H9 (cell line): Measurements from ENCODE around the gene SRGAP3. TPM values are rescaled to one million over a fixed set of nuclear protein-coding genes. Genes with fewer than 3 reads are reported as not detected.

ENCODE experiments used
- DNase-seq: peaks from one replicate; pipeline ENCODE4 v3.0.0-alpha.2; 2017
- H2AFZ ChIP-seq: one replicate; pipeline ENCODE4 v1.6.1; 2013; ENCODE audit warnings: mild to moderate bottlenecking, low read length, control low read depth, moderate library complexity
- H2AK5ac ChIP-seq: 2 replicates; pipeline ENCODE4 v1.6.1; 2013; ENCODE audit warnings: low read length, control low read depth, mixed read lengths; ENCODE audit not compliant: insufficient read length
- H2BK120ac ChIP-seq: one replicate; pipeline ENCODE4 v1.6.1; 2013; ENCODE audit warnings: low read depth, mild to moderate bottlenecking, low read length, control low read depth, inconsistent platforms; ENCODE audit not compliant: poor library complexity, severe bottlenecking
- H2BK12ac ChIP-seq: 2 replicates; pipeline ENCODE4 v1.6.1; 2013; ENCODE audit warnings: low read length, control low read depth, mixed read lengths, low read depth; ENCODE audit not compliant: insufficient read length
- H2BK15ac ChIP-seq: 2 replicates; pipeline ENCODE4 v1.6.1; 2013; ENCODE audit warnings: low read depth, low read length, control low read depth
- H2BK20ac ChIP-seq: one replicate; pipeline ENCODE4 v1.6.1; 2013; ENCODE audit warnings: low read depth, mild to moderate bottlenecking, low read length, control low read depth, inconsistent platforms; ENCODE audit not compliant: poor library complexity, severe bottlenecking
- H2BK5ac ChIP-seq: 2 replicates; pipeline ENCODE4 v1.6.1; 2013; ENCODE audit warnings: low read length, control low read depth, mixed read lengths; ENCODE audit not compliant: insufficient read length
- H3K14ac ChIP-seq: 2 replicates; pipeline ENCODE4 v1.6.1; 2013; ENCODE audit warnings: low read length, control low read depth; ENCODE audit not compliant: insufficient read depth
- H3K18ac ChIP-seq: 2 replicates; pipeline ENCODE4 v1.6.1; 2013; ENCODE audit warnings: low read depth, mild to moderate bottlenecking, mixed read lengths, low read length, control low read depth; ENCODE audit not compliant: insufficient read length
- H3K23ac ChIP-seq: 2 replicates; pipeline ENCODE4 v1.6.1; 2013; ENCODE audit warnings: low read length, control low read depth, mixed read lengths, low read depth; ENCODE audit not compliant: insufficient read length
- H3K23me2 ChIP-seq: 2 replicates; pipeline ENCODE4 v1.6.1; 2013; ENCODE audit warnings: low read depth, mild to moderate bottlenecking, mixed read lengths, low read length, control low read depth; ENCODE audit not compliant: insufficient read length, poor library complexity, severe bottlenecking
- H3K27ac ChIP-seq: 2 replicates; pipeline ENCODE4 v1.5.1; 2013; ENCODE audit warnings: low read length, control low read depth, mixed read lengths, low read depth; ENCODE audit not compliant: insufficient read length
- H3K27me3 ChIP-seq: 2 replicates; pipeline ENCODE4 v1.6.1; 2013; ENCODE audit warnings: low read length, control low read depth, inconsistent platforms; ENCODE audit not compliant: insufficient read depth
- H3K4ac ChIP-seq: 2 replicates; pipeline ENCODE4 v1.6.1; 2013; ENCODE audit warnings: low read depth, mild to moderate bottlenecking, control low read depth, inconsistent platforms, low read length, moderate library complexity
- H3K4me1 ChIP-seq: 2 replicates; pipeline ENCODE4 v1.6.1; 2013; ENCODE audit warnings: low read length, control low read depth, inconsistent platforms; ENCODE audit not compliant: insufficient read depth
- H3K4me2 ChIP-seq: 2 replicates; pipeline ENCODE4 v1.6.1; 2013; ENCODE audit warnings: low read length, control low read depth, mixed read lengths; ENCODE audit not compliant: insufficient read length, insufficient read depth
- H3K56ac ChIP-seq: 2 replicates; pipeline ENCODE4 v1.6.1; 2013; ENCODE audit warnings: low read depth, mild to moderate bottlenecking, mixed read lengths, low read length, control low read depth; ENCODE audit not compliant: insufficient read length
- H3K79me1 ChIP-seq: 2 replicates; pipeline ENCODE4 v1.6.1; 2013; ENCODE audit warnings: low read depth, mild to moderate bottlenecking, moderate library complexity, low read length, control low read depth, inconsistent platforms; ENCODE audit not compliant: insufficient read depth, poor library complexity, severe bottlenecking
- H3K79me2 ChIP-seq: 2 replicates; pipeline ENCODE4 v1.6.1; 2013; ENCODE audit warnings: low read length, control low read depth, inconsistent platforms; ENCODE audit not compliant: insufficient read depth
- H3K9ac ChIP-seq: 2 replicates; pipeline ENCODE4 v1.6.1; 2013; ENCODE audit warnings: low read length, control low read depth, mixed read lengths; ENCODE audit not compliant: insufficient read length; ENCODE audit errors: extremely low read depth
- H3K9me3 ChIP-seq: one replicate; pipeline ENCODE4 v1.6.1; 2013; ENCODE audit warnings: low read depth, low read length, inconsistent platforms; ENCODE audit not compliant: control insufficient read depth
- H3T11ph ChIP-seq: one replicate; pipeline ENCODE4 v1.6.1; 2013; ENCODE audit warnings: mild to moderate bottlenecking, low read length, control low read depth, inconsistent platforms
- H4K20me1 ChIP-seq: one replicate; pipeline ENCODE4 v1.6.1; 2013; ENCODE audit not compliant: control insufficient read depth, insufficient read length, insufficient read depth
- H4K5ac ChIP-seq: 2 replicates; pipeline ENCODE4 v1.6.1; 2013; ENCODE audit warnings: low read depth, mild to moderate bottlenecking, mixed read lengths, low read length, control low read depth; ENCODE audit not compliant: insufficient read length
- H4K8ac ChIP-seq: replicated peaks from 2 replicates; pipeline ENCODE4 v1.6.1; 2013; ENCODE audit warnings: low read length, control low read depth, mixed read lengths, low read depth; ENCODE audit not compliant: insufficient read length
- H4K91ac ChIP-seq: 2 replicates; pipeline ENCODE4 v1.6.1; 2013; ENCODE audit warnings: low read depth, mild to moderate bottlenecking, moderate library complexity, mixed read lengths, low read length, control low read depth; ENCODE audit not compliant: insufficient read length
- H3K27ac Mint-ChIP-seq, 3 experiments: 2 replicates in 2 of 3; 3 replicates in 1 of 3; pipeline ENCODE4 v1.8.0; 2020 to 2021; ENCODE audit warnings: mixed read lengths in 3 of 3, mild to moderate bottlenecking in 1 of 3, moderate library complexity in 1 of 3
- H3K27me3 Mint-ChIP-seq: 2 replicates; pipeline ENCODE4 v1.8.0; 2021; ENCODE audit warnings: low read depth, mild to moderate bottlenecking, moderate library complexity, mixed read lengths
- H3K36me3 Mint-ChIP-seq, 3 experiments: 2 replicates in 2 of 3; 3 replicates in 1 of 3; pipeline ENCODE4 v1.8.0; 2020 to 2021; ENCODE audit warnings: low read depth in 3 of 3, mixed read lengths in 3 of 3; ENCODE audit not compliant: insufficient read depth in 1 of 3
- H3K4me1 Mint-ChIP-seq, 2 experiments: 2 replicates each; pipeline ENCODE4 v1.8.0; 2020; ENCODE audit warnings: mixed read lengths in 2 of 2
- H3K4me3 Mint-ChIP-seq, 2 experiments: 2 replicates in 1 of 2; 3 replicates in 1 of 2; pipeline ENCODE4 v1.8.0; 2020 to 2021; ENCODE audit warnings: mild to moderate bottlenecking in 2 of 2, mixed read lengths in 2 of 2, moderate library complexity in 1 of 2
- H3K9me3 Mint-ChIP-seq, 2 experiments: 2 replicates in 1 of 2; 3 replicates in 1 of 2; pipeline ENCODE4 v1.8.0; 2020; ENCODE audit warnings: mild to moderate bottlenecking in 2 of 2, mixed read lengths in 2 of 2, moderate library complexity in 1 of 2
- CTCF ChIP-seq: fragments of 200-600 bp; sonication (generic); conservative IDR thresholded peaks from 3 replicates; pipeline ENCODE4 v1.8.0; 2021; ENCODE audit warnings: antibody characterized with exemption, mild to moderate bottlenecking
- WGBS: extraction: QIAGEN DNeasy Blood & Tissue Kit; methylation state at CpG from one replicate; pipeline ENCODE4 v1.1.7; 2013; ENCODE audit warnings: missing lambda C conversion rate, low lambda C conversion rate, mixed read lengths; ENCODE audit not compliant: insufficient read length; ENCODE audit errors: extremely low coverage; 5-methylcytosine and 5-hydroxymethylcytosine counted together
- total RNA-seq: library from RNA; stranded (reverse); gene quantifications from 2 replicates; pipeline ENCODE4 v1.2.1, GENCODE V29; 2021

The SRGAP3 gene
- total RNA-seq, 1 experiment from 2014 or later = 3.4 TPM

GRCh38 chr3:9222956-9223639 is 26.3 kb downstream of the SRGAP3 start:
- H3K79me2 ChIP-seq = no peaks in the 10 kb centered on the region
- H2BK15ac ChIP-seq = no peak overlapping the region
- H2AFZ ChIP-seq = no peak overlapping the region
- no peak overlapping the region for H3K4me2 ChIP-seq
- Mint-ChIP-seq H3K9me3 (no peaks in the 10 kb centered on the region), H3K36me3 (no peaks in the 10 kb centered on the region), H3K27me3 (peaks cover 8% of the 10 kb centered on the region), H3K27ac (no peak overlapping the region), H3K4me3 (no peak overlapping the region), H3K4me1 (peaks cover 38 to 48% of the 10 kb centered on the region in 2 experiments)
- H3K27ac ChIP-seq = no peak overlapping the region
- no peak overlapping the region for H3K23ac ChIP-seq
- H3K14ac ChIP-seq = no peak overlapping the region
- no peak overlapping the region for H3K9ac ChIP-seq
- no peak overlapping the region for H2AK5ac ChIP-seq
- DNase-seq = no peak
- no peaks in the 10 kb centered on the region for H4K20me1 ChIP-seq
- no peak overlapping the region for H4K91ac ChIP-seq
- no peak overlapping the region for H2BK5ac ChIP-seq
- no peak overlapping the region for H3K18ac ChIP-seq
- H3K23me2 ChIP-seq = no peaks in the 10 kb centered on the region
- H2BK20ac ChIP-seq = no peak overlapping the region
- H3K4ac ChIP-seq = no peak overlapping the region
- WGBS = no CpG with 5 or more reads among the region's 2 CpGs
- no peaks in the 10 kb centered on the region for H3K9me3 ChIP-seq
- H3T11ph ChIP-seq = no peak overlapping the region
- H3K27me3 ChIP-seq = no peaks in the 10 kb centered on the region
- no peaks in the 10 kb centered on the region for H3K79me1 ChIP-seq
- no peak overlapping the region for H3K56ac ChIP-seq
- TF ChIP-seq CTCF = no peak
- peaks cover 15% of the 10 kb centered on the region; the same call in 1 of the 2 replicates for H3K4me1 ChIP-seq
- no peak overlapping the region for H4K8ac ChIP-seq
- H2BK120ac ChIP-seq = no peak overlapping the region
- H4K5ac ChIP-seq = no peak overlapping the region
- no peak overlapping the region for H2BK12ac ChIP-seq
